H9 (cell line): ENCODE results near the gene DLG5. TPM values are rescaled to one million over a fixed set of nuclear protein-coding genes. Genes with fewer than 3 reads are reported as not detected.

Experiments used
- DNase-seq: peaks from one replicate; pipeline ENCODE4 v3.0.0-alpha.2; 2017
- H2AFZ ChIP-seq: one replicate; pipeline ENCODE4 v1.6.1; 2013; ENCODE audit warnings: mild to moderate bottlenecking, low read length, control low read depth, moderate library complexity
- H2AK5ac ChIP-seq: 2 replicates; pipeline ENCODE4 v1.6.1; 2013; ENCODE audit warnings: low read length, control low read depth, mixed read lengths; ENCODE audit not compliant: insufficient read length
- H2BK120ac ChIP-seq: one replicate; pipeline ENCODE4 v1.6.1; 2013; ENCODE audit warnings: low read depth, mild to moderate bottlenecking, low read length, control low read depth, inconsistent platforms; ENCODE audit not compliant: poor library complexity, severe bottlenecking
- H2BK12ac ChIP-seq: 2 replicates; pipeline ENCODE4 v1.6.1; 2013; ENCODE audit warnings: low read length, control low read depth, mixed read lengths, low read depth; ENCODE audit not compliant: insufficient read length
- H2BK15ac ChIP-seq: 2 replicates; pipeline ENCODE4 v1.6.1; 2013; ENCODE audit warnings: low read depth, low read length, control low read depth
- H2BK20ac ChIP-seq: one replicate; pipeline ENCODE4 v1.6.1; 2013; ENCODE audit warnings: low read depth, mild to moderate bottlenecking, low read length, control low read depth, inconsistent platforms; ENCODE audit not compliant: poor library complexity, severe bottlenecking
- H2BK5ac ChIP-seq: 2 replicates; pipeline ENCODE4 v1.6.1; 2013; ENCODE audit warnings: low read length, control low read depth, mixed read lengths; ENCODE audit not compliant: insufficient read length
- H3K14ac ChIP-seq: 2 replicates; pipeline ENCODE4 v1.6.1; 2013; ENCODE audit warnings: low read length, control low read depth; ENCODE audit not compliant: insufficient read depth
- H3K18ac ChIP-seq: 2 replicates; pipeline ENCODE4 v1.6.1; 2013; ENCODE audit warnings: low read depth, mild to moderate bottlenecking, mixed read lengths, low read length, control low read depth; ENCODE audit not compliant: insufficient read length
- H3K23ac ChIP-seq: 2 replicates; pipeline ENCODE4 v1.6.1; 2013; ENCODE audit warnings: low read length, control low read depth, mixed read lengths, low read depth; ENCODE audit not compliant: insufficient read length
- H3K23me2 ChIP-seq: 2 replicates; pipeline ENCODE4 v1.6.1; 2013; ENCODE audit warnings: low read depth, mild to moderate bottlenecking, mixed read lengths, low read length, control low read depth; ENCODE audit not compliant: insufficient read length, poor library complexity, severe bottlenecking
- H3K27ac ChIP-seq: 2 replicates; pipeline ENCODE4 v1.5.1; 2013; ENCODE audit warnings: low read length, control low read depth, mixed read lengths, low read depth; ENCODE audit not compliant: insufficient read length
- H3K27me3 ChIP-seq: 2 replicates; pipeline ENCODE4 v1.6.1; 2013; ENCODE audit warnings: low read length, control low read depth, inconsistent platforms; ENCODE audit not compliant: insufficient read depth
- H3K4ac ChIP-seq: 2 replicates; pipeline ENCODE4 v1.6.1; 2013; ENCODE audit warnings: low read depth, mild to moderate bottlenecking, control low read depth, inconsistent platforms, low read length, moderate library complexity
- H3K4me1 ChIP-seq: 2 replicates; pipeline ENCODE4 v1.6.1; 2013; ENCODE audit warnings: low read length, control low read depth, inconsistent platforms; ENCODE audit not compliant: insufficient read depth
- H3K4me2 ChIP-seq: 2 replicates; pipeline ENCODE4 v1.6.1; 2013; ENCODE audit warnings: low read length, control low read depth, mixed read lengths; ENCODE audit not compliant: insufficient read length, insufficient read depth
- H3K56ac ChIP-seq: 2 replicates; pipeline ENCODE4 v1.6.1; 2013; ENCODE audit warnings: low read depth, mild to moderate bottlenecking, mixed read lengths, low read length, control low read depth; ENCODE audit not compliant: insufficient read length
- H3K79me1 ChIP-seq: 2 replicates; pipeline ENCODE4 v1.6.1; 2013; ENCODE audit warnings: low read depth, mild to moderate bottlenecking, moderate library complexity, low read length, control low read depth, inconsistent platforms; ENCODE audit not compliant: insufficient read depth, poor library complexity, severe bottlenecking
- H3K79me2 ChIP-seq: 2 replicates; pipeline ENCODE4 v1.6.1; 2013; ENCODE audit warnings: low read length, control low read depth, inconsistent platforms; ENCODE audit not compliant: insufficient read depth
- H3K9ac ChIP-seq: 2 replicates; pipeline ENCODE4 v1.6.1; 2013; ENCODE audit warnings: low read length, control low read depth, mixed read lengths; ENCODE audit not compliant: insufficient read length; ENCODE audit errors: extremely low read depth
- H3K9me3 ChIP-seq: one replicate; pipeline ENCODE4 v1.6.1; 2013; ENCODE audit warnings: low read depth, low read length, inconsistent platforms; ENCODE audit not compliant: control insufficient read depth
- H3T11ph ChIP-seq: one replicate; pipeline ENCODE4 v1.6.1; 2013; ENCODE audit warnings: mild to moderate bottlenecking, low read length, control low read depth, inconsistent platforms
- H4K20me1 ChIP-seq: one replicate; pipeline ENCODE4 v1.6.1; 2013; ENCODE audit not compliant: control insufficient read depth, insufficient read length, insufficient read depth
- H4K5ac ChIP-seq: 2 replicates; pipeline ENCODE4 v1.6.1; 2013; ENCODE audit warnings: low read depth, mild to moderate bottlenecking, mixed read lengths, low read length, control low read depth; ENCODE audit not compliant: insufficient read length
- H4K8ac ChIP-seq: replicated peaks from 2 replicates; pipeline ENCODE4 v1.6.1; 2013; ENCODE audit warnings: low read length, control low read depth, mixed read lengths, low read depth; ENCODE audit not compliant: insufficient read length
- H4K91ac ChIP-seq: 2 replicates; pipeline ENCODE4 v1.6.1; 2013; ENCODE audit warnings: low read depth, mild to moderate bottlenecking, moderate library complexity, mixed read lengths, low read length, control low read depth; ENCODE audit not compliant: insufficient read length
- H3K27ac Mint-ChIP-seq, 3 experiments: 2 replicates in 2 of 3; 3 replicates in 1 of 3; pipeline ENCODE4 v1.8.0; 2020 to 2021; ENCODE audit warnings: mixed read lengths in 3 of 3, mild to moderate bottlenecking in 1 of 3, moderate library complexity in 1 of 3
- H3K27me3 Mint-ChIP-seq: 2 replicates; pipeline ENCODE4 v1.8.0; 2021; ENCODE audit warnings: low read depth, mild to moderate bottlenecking, moderate library complexity, mixed read lengths
- H3K36me3 Mint-ChIP-seq, 3 experiments: 2 replicates in 2 of 3; 3 replicates in 1 of 3; pipeline ENCODE4 v1.8.0; 2020 to 2021; ENCODE audit warnings: low read depth in 3 of 3, mixed read lengths in 3 of 3; ENCODE audit not compliant: insufficient read depth in 1 of 3
- H3K4me1 Mint-ChIP-seq, 2 experiments: 2 replicates each; pipeline ENCODE4 v1.8.0; 2020; ENCODE audit warnings: mixed read lengths in 2 of 2
- H3K4me3 Mint-ChIP-seq, 2 experiments: 2 replicates in 1 of 2; 3 replicates in 1 of 2; pipeline ENCODE4 v1.8.0; 2020 to 2021; ENCODE audit warnings: mild to moderate bottlenecking in 2 of 2, mixed read lengths in 2 of 2, moderate library complexity in 1 of 2
- H3K9me3 Mint-ChIP-seq, 2 experiments: 2 replicates in 1 of 2; 3 replicates in 1 of 2; pipeline ENCODE4 v1.8.0; 2020; ENCODE audit warnings: mild to moderate bottlenecking in 2 of 2, mixed read lengths in 2 of 2, moderate library complexity in 1 of 2
- WGBS: extraction: QIAGEN DNeasy Blood & Tissue Kit; methylation state at CpG from one replicate; pipeline ENCODE4 v1.1.7; 2013; ENCODE audit warnings: missing lambda C conversion rate, low lambda C conversion rate, mixed read lengths; ENCODE audit not compliant: insufficient read length; ENCODE audit errors: extremely low coverage; 5-methylcytosine and 5-hydroxymethylcytosine counted together
- total RNA-seq: library from RNA; stranded (reverse); gene quantifications from 2 replicates; pipeline ENCODE4 v1.2.1, GENCODE V29; 2021
- TF ChIP-seq, protein P1 (sequence below): fragments of 200-600 bp; sonication (generic); conservative IDR thresholded peaks from 3 replicates; pipeline ENCODE4 v1.8.0; 2021; ENCODE audit warnings: antibody characterized with exemption, mild to moderate bottlenecking

The DLG5 gene
- total RNA-seq, 1 experiment from 2014 or later = 67.4 TPM

DNA sequence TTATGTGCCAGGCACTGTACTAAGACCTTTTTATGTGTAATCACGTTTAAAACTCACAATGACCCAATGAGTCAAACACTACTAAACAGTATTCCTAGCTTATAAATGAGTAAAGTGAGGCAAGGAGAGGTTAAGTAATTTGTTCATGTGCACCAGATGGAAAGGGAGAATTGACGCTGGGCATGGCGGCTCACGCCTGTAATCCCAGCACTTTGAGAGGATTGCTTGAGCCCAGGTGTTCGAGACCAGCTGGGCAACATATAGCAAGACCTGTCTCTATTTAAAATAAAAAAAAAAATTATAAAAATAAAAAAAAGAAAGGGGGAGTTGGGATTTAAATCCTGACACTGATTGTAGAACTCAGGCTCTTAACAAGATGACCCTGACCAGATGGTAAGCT is 46.7 kb upstream of the DLG5 start:
- Histone ChIP-seq H2BK120ac (no peak overlapping the region), H3K56ac (no peak overlapping the region), H2AFZ (no peak overlapping the region), H3K23ac (no peak overlapping the region), H3K9ac (no peak overlapping the region), H4K91ac (no peak overlapping the region), H3K4me2 (no peak overlapping the region), H3K27ac (no peak overlapping the region), H3K14ac (no peak overlapping the region), H2AK5ac (no peak overlapping the region), H2BK12ac (no peak overlapping the region), H2BK5ac (no peak overlapping the region), H3T11ph (no peak overlapping the region), H2BK15ac (no peak overlapping the region), H3K18ac (no peak overlapping the region), H4K20me1 (no peaks in the 10 kb centered on the region), H2BK20ac (no peak overlapping the region), H3K79me2 (no peaks in the 10 kb centered on the region), H3K79me1 (no peaks in the 10 kb centered on the region), H3K23me2 (no peaks in the 10 kb centered on the region), H4K8ac (no peak overlapping the region), H3K4ac (no peak overlapping the region), H3K4me1 (no peaks in the 10 kb centered on the region), H3K9me3 (no peaks in the 10 kb centered on the region), H3K27me3 (no peaks in the 10 kb centered on the region), H4K5ac (no peak overlapping the region)
- no CpG with 5 or more reads among the region's 5 CpGs for WGBS
- TF ChIP-seq, protein P1, sequence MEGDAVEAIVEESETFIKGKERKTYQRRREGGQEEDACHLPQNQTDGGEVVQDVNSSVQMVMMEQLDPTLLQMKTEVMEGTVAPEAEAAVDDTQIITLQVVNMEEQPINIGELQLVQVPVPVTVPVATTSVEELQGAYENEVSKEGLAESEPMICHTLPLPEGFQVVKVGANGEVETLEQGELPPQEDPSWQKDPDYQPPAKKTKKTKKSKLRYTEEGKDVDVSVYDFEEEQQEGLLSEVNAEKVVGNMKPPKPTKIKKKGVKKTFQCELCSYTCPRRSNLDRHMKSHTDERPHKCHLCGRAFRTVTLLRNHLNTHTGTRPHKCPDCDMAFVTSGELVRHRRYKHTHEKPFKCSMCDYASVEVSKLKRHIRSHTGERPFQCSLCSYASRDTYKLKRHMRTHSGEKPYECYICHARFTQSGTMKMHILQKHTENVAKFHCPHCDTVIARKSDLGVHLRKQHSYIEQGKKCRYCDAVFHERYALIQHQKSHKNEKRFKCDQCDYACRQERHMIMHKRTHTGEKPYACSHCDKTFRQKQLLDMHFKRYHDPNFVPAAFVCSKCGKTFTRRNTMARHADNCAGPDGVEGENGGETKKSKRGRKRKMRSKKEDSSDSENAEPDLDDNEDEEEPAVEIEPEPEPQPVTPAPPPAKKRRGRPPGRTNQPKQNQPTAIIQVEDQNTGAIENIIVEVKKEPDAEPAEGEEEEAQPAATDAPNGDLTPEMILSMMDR = no peak
- Mint-ChIP-seq H3K9me3 (no peaks in the 10 kb centered on the region), H3K4me3 (no peak overlapping the region), H3K27me3 (no peaks in the 10 kb centered on the region), H3K36me3 (peaks cover 10 to 28% (median 22%) of the 10 kb centered on the region in 3 experiments; a peak in 6 of 7 replicates), H3K4me1 (peaks cover 14 to 17% of the 10 kb centered on the region in 2 experiments), H3K27ac (no peak overlapping the region)
- no peak for DNase-seq
